SK-N-SH (cell line): ENCODE data around the gene IL17D. TPM values are rescaled to one million over a fixed set of nuclear protein-coding genes. Genes with fewer than 3 reads are reported as not detected.

ENCODE experiments used
- CTCF ChIA-PET: fragments of 300-600, 350-600 bp; formaldehyde crosslinking; extraction: SDS; loops from one replicate; lab custom pipeline; 2021; lab: Yijun Ruan, JAX
- POLR2A ChIA-PET: fragments of 350-600 bp; sonication (Branson Sonifier 250); formaldehyde crosslinking; extraction: SDS; loops from one replicate; lab custom pipeline; 2020; ENCODE audit warnings: antibody characterized with exemption, inconsistent platforms; lab: Yijun Ruan, JAX
- DNase-seq: peaks from one replicate; pipeline ENCODE4 v3.0.0; 2012
- H2AFZ ChIP-seq: fragments of 200-600 bp; sonication (generic); 2 replicates; pipeline ENCODE4 v1.8.1; 2016; ENCODE audit warnings: antibody characterized with exemption, mild to moderate bottlenecking, low read depth
- H3F3A ChIP-seq: fragments of 200-600 bp; sonication (generic); replicated peaks from 2 replicates; pipeline ENCODE3; 2016; ENCODE audit warnings: antibody characterized with exemption, mild to moderate bottlenecking; ENCODE audit not compliant: insufficient read depth
- H3K27ac ChIP-seq, 2 experiments: fragments of 200-500 bp in 1 of 2; fragments of 200-600 bp in 1 of 2; sonication (Bioruptor generic) in 1 of 2; sonication (generic), shearing (Covaris generic) in 1 of 2; 2 replicates each; pipeline versions ENCODE4 v1.5.1 to v1.6.1; 2014 to 2016; ENCODE audit warnings: low read depth in 2 of 2, inconsistent platforms in 1 of 2, low read length in 1 of 2, mild to moderate bottlenecking in 1 of 2, mixed read lengths in 1 of 2
- H3K27me3 ChIP-seq: fragments of 200-600 bp; sonication (generic), shearing (Covaris generic); 2 replicates; pipeline ENCODE4 v1.6.1; 2016; ENCODE audit warnings: mixed run types; ENCODE audit not compliant: insufficient read depth
- H3K36me3 ChIP-seq, 2 experiments: fragments of 200-500 bp in 1 of 2; fragments of 200-600 bp in 1 of 2; sonication (Bioruptor generic) in 1 of 2; sonication (generic) in 1 of 2; replicated peaks in 1 of 2; 2 replicates each; pipeline versions ENCODE3 to v1.5.1; 2014 to 2016; ENCODE audit warnings: low read length in 1 of 2, mild to moderate bottlenecking in 1 of 2; ENCODE audit not compliant: insufficient read depth in 2 of 2, control insufficient read depth in 1 of 2
- H3K4me1 ChIP-seq, 2 experiments: fragments of 200-500 bp in 1 of 2; fragments of 200-600 bp in 1 of 2; sonication (Bioruptor generic) in 1 of 2; sonication (generic), shearing (Covaris generic) in 1 of 2; 2 replicates each; pipeline versions ENCODE4 v1.5.1 to v1.6.1; 2014 to 2016; ENCODE audit warnings: low read depth in 1 of 2, low read length in 1 of 2, mixed run types in 1 of 2; ENCODE audit not compliant: insufficient read depth in 2 of 2, control insufficient read depth in 1 of 2
- H3K4me2 ChIP-seq: fragments of 200-600 bp; sonication (generic), shearing (Covaris generic); 2 replicates; pipeline ENCODE4 v1.6.1; 2017; ENCODE audit warnings: mixed run types
- H3K4me3 ChIP-seq, 2 experiments: fragments of 200-500 bp in 1 of 2; fragments of 200-600 bp in 1 of 2; sonication (Bioruptor generic) in 1 of 2; sonication (generic), shearing (Covaris generic) in 1 of 2; 2 replicates each; pipeline versions ENCODE4 v1.5.1 to v1.8.1; 2014 to 2016; ENCODE audit warnings: low read depth in 2 of 2, inconsistent platforms in 1 of 2, low read length in 1 of 2, mild to moderate bottlenecking in 1 of 2, mixed read lengths in 1 of 2, moderate library complexity in 1 of 2
- H3K79me2 ChIP-seq: fragments of 200-600 bp; sonication (generic); 2 replicates; pipeline ENCODE4 v1.8.1; 2017; ENCODE audit warnings: mild to moderate bottlenecking; ENCODE audit not compliant: insufficient read depth
- H3K9ac ChIP-seq: fragments of 200-600 bp; sonication (generic); 2 replicates; pipeline ENCODE4 v1.6.1; 2017; ENCODE audit warnings: mixed run types
- H3K9me2 ChIP-seq: fragments of 200-600 bp; sonication (generic); 2 replicates; pipeline ENCODE4 v1.6.1; 2017; ENCODE audit warnings: mixed run types
- H3K9me3 ChIP-seq: fragments of 200-600 bp; sonication (generic); 2 replicates; pipeline ENCODE4 v1.6.1; 2017; ENCODE audit warnings: mixed run types, mild to moderate bottlenecking, moderate library complexity
- H4K20me1 ChIP-seq: fragments of 200-600 bp; sonication (generic); 2 replicates; pipeline ENCODE4 v1.6.1; 2017; ENCODE audit warnings: mild to moderate bottlenecking, mixed run types; ENCODE audit not compliant: insufficient read depth
- ELF1 ChIP-seq: IDR thresholded peaks from 2 replicates; pipeline ENCODE4 v1.4.0; 2012
- EZH2phosphoT487 ChIP-seq: fragments of 200-600 bp; sonication (generic); IDR thresholded peaks from 2 replicates; pipeline ENCODE4 v1.6.1; 2017; ENCODE audit warnings: low read depth, mixed run types, mild to moderate bottlenecking, antibody characterized with exemption, moderate library complexity, borderline replicate concordance
- FOXJ3 ChIP-seq: sonication (generic); formaldehyde crosslinking; IDR thresholded peaks from 2 replicates; pipeline ENCODE4 v1.5.1; 2020; ENCODE audit warnings: mild to moderate bottlenecking, missing genetic modification reagents
- GABPA ChIP-seq: IDR thresholded peaks from 2 replicates; pipeline ENCODE4 v1.4.0; 2012; ENCODE audit warnings: low read depth, mild to moderate bottlenecking
- GATA2 ChIP-seq: sonication (generic); formaldehyde crosslinking; IDR thresholded peaks from 2 replicates; pipeline ENCODE4 v1.5.0; 2020; ENCODE audit warnings: mild to moderate bottlenecking, missing genetic modification reagents
- MEF2A ChIP-seq: IDR thresholded peaks from 2 replicates; pipeline ENCODE4 v1.4.0; 2012; ENCODE audit warnings: low read depth, borderline replicate concordance
- POLR2AphosphoS5 ChIP-seq: IDR thresholded peaks from 2 replicates; pipeline ENCODE4 v1.6.1; 2012; ENCODE audit warnings: low read depth, low read length
- RCOR1 ChIP-seq: fragments of 150-350 bp; IDR thresholded peaks from 2 replicates; pipeline ENCODE4 v1.6.1; 2017; ENCODE audit warnings: antibody characterized with exemption, low read length
- RFX5 ChIP-seq: IDR thresholded peaks from 2 replicates; pipeline ENCODE4 v1.6.1; 2012; ENCODE audit warnings: mild to moderate bottlenecking, improper control_type of control experiment, low read length
- USF1 ChIP-seq: IDR thresholded peaks from 2 replicates; pipeline ENCODE4 v1.4.0; 2012; ENCODE audit warnings: low read depth, borderline replicate concordance
- YY1 ChIP-seq: IDR thresholded peaks from 2 replicates; pipeline ENCODE4 v1.4.0; 2012; ENCODE audit warnings: low read depth, mild to moderate bottlenecking
- WGBS: methylation state at CpG from one replicate; pipeline ENCODE4 v1.1.6; 2017; ENCODE audit warnings: low lambda C conversion rate; 5-methylcytosine and 5-hydroxymethylcytosine counted together
- polyA plus RNA-seq, 3 experiments: library from polyadenylated mRNA; depleted of rRNA; stranded (reverse); fragments of >200 nt; gene quantifications; 2 replicates each; pipeline ENCODE4 v1.2.3, GENCODE V29; 2012
- TF ChIP-seq, protein P1 (sequence below): IDR thresholded peaks from 2 replicates; pipeline ENCODE4 v1.6.1; 2012; ENCODE audit warnings: mild to moderate bottlenecking, low read depth, low read length, moderate library complexity
- TF ChIP-seq, protein P2 (sequence below): fragments of 150-350 bp; IDR thresholded peaks from 2 replicates; pipeline ENCODE4 v1.6.1; 2016; ENCODE audit warnings: mild to moderate bottlenecking, low read depth, low read length
- TF ChIP-seq, protein P3 (sequence below): fragments of 200-600 bp; sonication (generic); IDR thresholded peaks from 2 replicates; pipeline ENCODE4 v1.6.1; 2017; ENCODE audit warnings: antibody characterized with exemption, mild to moderate bottlenecking, moderate library complexity

The IL17D gene
- polyA plus RNA-seq, 1 of the 3 experiments (the other 2 are of a cell fraction): 2.3 TPM

DNA sequence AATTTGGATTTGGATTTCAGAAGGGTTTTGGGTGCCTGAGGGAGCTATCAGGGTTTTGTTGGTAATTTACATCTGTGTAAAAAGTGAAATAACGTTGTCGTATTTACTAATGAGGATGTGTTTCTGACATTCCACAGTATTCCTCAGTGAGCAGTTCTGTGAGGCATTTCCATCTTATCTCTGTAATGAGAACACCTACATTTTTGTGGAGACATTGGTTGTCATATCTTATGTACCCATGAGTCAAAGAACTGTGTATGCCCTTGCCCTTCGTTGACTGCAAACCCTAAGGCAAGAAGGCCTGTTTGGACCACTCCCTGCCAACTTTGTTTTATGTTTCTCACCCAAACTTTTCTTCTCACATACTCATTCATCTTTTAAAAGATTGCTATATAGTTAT is 14.2 kb upstream of the IL17D start:
- H3K4me1 ChIP-seq: no peaks in the 10 kb centered on the region
- H3K36me3 ChIP-seq: peaks cover 0 to 3% of the 10 kb centered on the region in 2 experiments
- H3K9ac ChIP-seq: no peak overlapping the region
- TF ChIP-seq FOXJ3 (CRISPR knock-in tag) (no peak), YY1 (no peak), RFX5 (no peak), GATA2 (CRISPR knock-in tag) (no peak), EZH2phosphoT487 (no peak), GABPA (no peak), USF1 (no peak), POLR2AphosphoS5 (no peak), MEF2A (no peak), RCOR1 (no peak), ELF1 (no peak)
- TF ChIP-seq, protein P1, sequence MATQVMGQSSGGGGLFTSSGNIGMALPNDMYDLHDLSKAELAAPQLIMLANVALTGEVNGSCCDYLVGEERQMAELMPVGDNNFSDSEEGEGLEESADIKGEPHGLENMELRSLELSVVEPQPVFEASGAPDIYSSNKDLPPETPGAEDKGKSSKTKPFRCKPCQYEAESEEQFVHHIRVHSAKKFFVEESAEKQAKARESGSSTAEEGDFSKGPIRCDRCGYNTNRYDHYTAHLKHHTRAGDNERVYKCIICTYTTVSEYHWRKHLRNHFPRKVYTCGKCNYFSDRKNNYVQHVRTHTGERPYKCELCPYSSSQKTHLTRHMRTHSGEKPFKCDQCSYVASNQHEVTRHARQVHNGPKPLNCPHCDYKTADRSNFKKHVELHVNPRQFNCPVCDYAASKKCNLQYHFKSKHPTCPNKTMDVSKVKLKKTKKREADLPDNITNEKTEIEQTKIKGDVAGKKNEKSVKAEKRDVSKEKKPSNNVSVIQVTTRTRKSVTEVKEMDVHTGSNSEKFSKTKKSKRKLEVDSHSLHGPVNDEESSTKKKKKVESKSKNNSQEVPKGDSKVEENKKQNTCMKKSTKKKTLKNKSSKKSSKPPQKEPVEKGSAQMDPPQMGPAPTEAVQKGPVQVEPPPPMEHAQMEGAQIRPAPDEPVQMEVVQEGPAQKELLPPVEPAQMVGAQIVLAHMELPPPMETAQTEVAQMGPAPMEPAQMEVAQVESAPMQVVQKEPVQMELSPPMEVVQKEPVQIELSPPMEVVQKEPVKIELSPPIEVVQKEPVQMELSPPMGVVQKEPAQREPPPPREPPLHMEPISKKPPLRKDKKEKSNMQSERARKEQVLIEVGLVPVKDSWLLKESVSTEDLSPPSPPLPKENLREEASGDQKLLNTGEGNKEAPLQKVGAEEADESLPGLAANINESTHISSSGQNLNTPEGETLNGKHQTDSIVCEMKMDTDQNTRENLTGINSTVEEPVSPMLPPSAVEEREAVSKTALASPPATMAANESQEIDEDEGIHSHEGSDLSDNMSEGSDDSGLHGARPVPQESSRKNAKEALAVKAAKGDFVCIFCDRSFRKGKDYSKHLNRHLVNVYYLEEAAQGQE: no peak
- TF ChIP-seq, protein P2, sequence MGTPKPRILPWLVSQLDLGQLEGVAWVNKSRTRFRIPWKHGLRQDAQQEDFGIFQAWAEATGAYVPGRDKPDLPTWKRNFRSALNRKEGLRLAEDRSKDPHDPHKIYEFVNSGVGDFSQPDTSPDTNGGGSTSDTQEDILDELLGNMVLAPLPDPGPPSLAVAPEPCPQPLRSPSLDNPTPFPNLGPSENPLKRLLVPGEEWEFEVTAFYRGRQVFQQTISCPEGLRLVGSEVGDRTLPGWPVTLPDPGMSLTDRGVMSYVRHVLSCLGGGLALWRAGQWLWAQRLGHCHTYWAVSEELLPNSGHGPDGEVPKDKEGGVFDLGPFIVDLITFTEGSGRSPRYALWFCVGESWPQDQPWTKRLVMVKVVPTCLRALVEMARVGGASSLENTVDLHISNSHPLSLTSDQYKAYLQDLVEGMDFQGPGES: no peak
- TF ChIP-seq, protein P3, sequence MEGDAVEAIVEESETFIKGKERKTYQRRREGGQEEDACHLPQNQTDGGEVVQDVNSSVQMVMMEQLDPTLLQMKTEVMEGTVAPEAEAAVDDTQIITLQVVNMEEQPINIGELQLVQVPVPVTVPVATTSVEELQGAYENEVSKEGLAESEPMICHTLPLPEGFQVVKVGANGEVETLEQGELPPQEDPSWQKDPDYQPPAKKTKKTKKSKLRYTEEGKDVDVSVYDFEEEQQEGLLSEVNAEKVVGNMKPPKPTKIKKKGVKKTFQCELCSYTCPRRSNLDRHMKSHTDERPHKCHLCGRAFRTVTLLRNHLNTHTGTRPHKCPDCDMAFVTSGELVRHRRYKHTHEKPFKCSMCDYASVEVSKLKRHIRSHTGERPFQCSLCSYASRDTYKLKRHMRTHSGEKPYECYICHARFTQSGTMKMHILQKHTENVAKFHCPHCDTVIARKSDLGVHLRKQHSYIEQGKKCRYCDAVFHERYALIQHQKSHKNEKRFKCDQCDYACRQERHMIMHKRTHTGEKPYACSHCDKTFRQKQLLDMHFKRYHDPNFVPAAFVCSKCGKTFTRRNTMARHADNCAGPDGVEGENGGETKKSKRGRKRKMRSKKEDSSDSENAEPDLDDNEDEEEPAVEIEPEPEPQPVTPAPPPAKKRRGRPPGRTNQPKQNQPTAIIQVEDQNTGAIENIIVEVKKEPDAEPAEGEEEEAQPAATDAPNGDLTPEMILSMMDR: no peak
- H3K4me3 ChIP-seq: no peak overlapping the region
- ChIA-PET POLR2A (no interaction called here), CTCF (no interaction called here)
- no peaks in the 10 kb centered on the region for H3K9me3 ChIP-seq
- H3K27me3 ChIP-seq: no peaks in the 10 kb centered on the region
- no peaks in the 10 kb centered on the region for H3K9me2 ChIP-seq
- no peaks in the 10 kb centered on the region for H4K20me1 ChIP-seq
- no peak for DNase-seq
- H3K79me2 ChIP-seq: no peaks in the 10 kb centered on the region
- no peak overlapping the region for H2AFZ ChIP-seq
- no peaks in the 10 kb centered on the region for H3F3A ChIP-seq
- H3K27ac ChIP-seq: no peak overlapping the region
- 94% methylated on average over 3 of the region's 3 CpGs for WGBS
- H3K4me2 ChIP-seq: no peak overlapping the region
